Adipose tissue (tissue), 3 donors: Measurements from ENCODE around the gene ZNF732. TPM values are rescaled to one million over a fixed set of nuclear protein-coding genes. Genes with fewer than 3 reads are reported as not detected.
"Not testable (repeated sequence)": the region's sequence is repeated elsewhere in the genome, so short reads cannot be mapped to it uniquely, and the experiment has no call there.

Experiments
- H3K27ac ChIP-seq: one replicate; pipeline ENCODE4 v1.5.1; 2013; ENCODE audit warnings: low read depth, low read length
- WGBS, 3 donors: extraction: QIAGEN DNeasy Blood & Tissue Kit; methylation state at CpG; one replicate each; pipeline ENCODE4 v1.1.7; 2013; 5-methylcytosine and 5-hydroxymethylcytosine counted together
- polyA plus RNA-seq, 3 donors: library from polyadenylated mRNA; stranded (reverse); fragments of 200-250 nt; gene quantifications; one replicate each; pipeline ENCODE4 v1.2.3, GENCODE V29; 2013
- donor health status: healthy with polysubstance abuse.
- donor health status: Bipolar disorder and iron deficiency.
- donor health status: healthy.

ZNF732 gene
- polyA plus RNA-seq, result under 1 TPM in 2 of 3 donors, not detected in 1; 0.03 to 0.06 TPM

- WGBS, 3 donors, result 1 to 11% (median 6%) methylated on average over 51 to 53 of the region's 53 CpGs
- H3K27ac ChIP-seq, result no peak within 1 kb of the TSS
Measured at GRCh38 chr4:304969-305680, at the start of gene ZNF732. Gene ZNF732, minus strand, starts transcription at chr4:305474. Its CDS starts 164 bp downstream, at chr4:305310.

GRCh38 chr4:340011-340410, 34.7 kb upstream of the ZNF732 start:
- no peak overlapping the region for H3K27ac ChIP-seq
- 91 to 98% (median 96%) methylated on average over 4 of the region's 4 CpGs for WGBS, 3 donors

- 23 to 39% (median 26%) methylated on average over 13 of the region's 13 CpGs for WGBS, 3 donors
- H3K27ac ChIP-seq, result no peak overlapping the region
Measured at GRCh38 chr4:338759-339097, 33.5 kb upstream of the ZNF732 start.

- 1 to 3% (median 3%) methylated on average over 41 to 52 of the region's 52 CpGs for WGBS, 3 donors
- peak overlapping the region; percentile 35 for H3K27ac ChIP-seq
Measured at GRCh38 chr4:337932-338758, 32.9 kb upstream of the ZNF732 start.

GRCh38 chr4:337143-337931, 32.1 kb upstream of the ZNF732 start, which contains the start of gene ZNF141:
Gene ZNF141, plus strand, starts transcription at chr4:337814. Its CDS starts 170 bp downstream, at chr4:337984.
- WGBS, 3 donors, result 0 to 1% (median 0%) methylated on average over 59 of the region's 59 CpGs
- peak within 1 kb of the TSS; percentile 64 for H3K27ac ChIP-seq

- WGBS, 3 donors, result 0% methylated on average over 13 to 18 of the region's 18 CpGs
- peak overlapping the region; percentile 64 for H3K27ac ChIP-seq
Measured at GRCh38 chr4:336893-337142, 31.5 kb upstream of the ZNF732 start.

GRCh38 chr4:336099-336892, 31.0 kb upstream of the ZNF732 start:
- whole genome bisulfite sequencing, 3 donors, result 7 to 8% (median 7%) methylated on average over 60 to 71 of the region's 71 CpGs
- no peak overlapping the region for H3K27ac ChIP-seq

- WGBS, 3 donors, result 74 to 78% (median 75%) methylated on average over 2 of the region's 2 CpGs
Measured at GRCh38 chr4:335515-335914, 30.2 kb upstream of the ZNF732 start.

GRCh38 chr4:328729-329128, 23.5 kb upstream of the ZNF732 start:
- WGBS, 3 donors, result 54 to 94% (median 79%) methylated on average over 8 of the region's 8 CpGs
- no peak overlapping the region for H3K27ac ChIP-seq

More at GRCh38 chr4:335515-335914, 30.2 kb upstream of the ZNF732 start:
- H3K27ac ChIP-seq, result no peak overlapping the region

GRCh38 chr4:314296-314903, 9.1 kb upstream of the ZNF732 start:
- H3K27ac ChIP-seq, result no peak overlapping the region
- WGBS, 3 donors, result 71 to 83% (median 78%) methylated on average over 1 of the region's 1 CpG

GRCh38 chr4:309807-310206, 4.5 kb upstream of the ZNF732 start:
- 51 to 67% (median 63%) methylated on average over 1 of the region's 1 CpG for WGBS, 3 donors

GRCh38 chr4:306551-306961, 1.3 kb upstream of the ZNF732 start:
- no peak overlapping the region for H3K27ac ChIP-seq
- 51 to 97% (median 70%) methylated on average over 3 of the region's 3 CpGs for WGBS, 3 donors

More at GRCh38 chr4:309807-310206, 4.5 kb upstream of the ZNF732 start:
- no peak overlapping the region for H3K27ac ChIP-seq

GRCh38 chr4:304516-304915, 758 bp downstream of the ZNF732 start:
- 8 to 20% (median 14%) methylated on average over 19 to 20 of the region's 20 CpGs for WGBS, 3 donors

GRCh38 chr4:302381-302780, 2.9 kb downstream of the ZNF732 start:
- H3K27ac ChIP-seq, result no peak overlapping the region
- WGBS, 3 donors, result 93 to 96% (median 96%) methylated on average over 4 of the region's 4 CpGs

More at GRCh38 chr4:304516-304915, 758 bp downstream of the ZNF732 start:
- not testable (repeated sequence) for H3K27ac ChIP-seq

GRCh38 chr4:294732-295131, 10.5 kb downstream of the ZNF732 start:
- 94 to 97% (median 96%) methylated on average over 3 of the region's 3 CpGs for WGBS, 3 donors
- H3K27ac ChIP-seq, result no peak overlapping the region

- 90 to 95% (median 92%) methylated on average over 2 of the region's 2 CpGs for WGBS, 3 donors
- H3K27ac ChIP-seq, result no peak overlapping the region
Measured at GRCh38 chr4:288891-289290, 16.4 kb downstream of the ZNF732 start.

GRCh38 chr4:273309-274017, 31.8 kb downstream of the ZNF732 start:
- WGBS, 3 donors, result 87 to 95% (median 92%) methylated on average over 5 of the region's 5 CpGs
- H3K27ac ChIP-seq, result no peak overlapping the region
